BLaER1 treated with 17β-estradiol and CSF1 and Interleukin-3, amounts not matched to agents 10 nM and 100 nM (cell line): ENCODE measurements around the gene C1QTNF12.
A peak's percentile ranks its signal among the peaks of the same experiment; 100 is the strongest.

Experiments used
- H3K27ac ChIP-seq, 11 experiments: shearing (Covaris generic); formaldehyde crosslinking; 2 replicates each; pipeline ENCODE4 v1.8.1; 2022
- H3K27me3 ChIP-seq, 11 experiments: shearing (Covaris generic); formaldehyde crosslinking; 2 replicates each; pipeline ENCODE4 v1.8.1; 2022
- H3K36me3 ChIP-seq, 11 experiments: shearing (Covaris generic); formaldehyde crosslinking; 2 replicates each; pipeline ENCODE4 v1.8.1; 2022
- H3K4me1 ChIP-seq, 10 experiments: shearing (Covaris generic); formaldehyde crosslinking; 2 replicates each; pipeline ENCODE4 v1.8.1; 2022
- H3K4me2 ChIP-seq, 11 experiments: shearing (Covaris generic); formaldehyde crosslinking; 2 replicates each; pipeline ENCODE4 v1.8.1; 2022
- H3K4me3 ChIP-seq, 10 experiments: shearing (Covaris generic); formaldehyde crosslinking; 2 replicates each; pipeline ENCODE4 v1.8.1; 2022
- H3K9ac ChIP-seq, 11 experiments: shearing (Covaris generic); formaldehyde crosslinking; 2 replicates each; pipeline ENCODE4 v1.8.1; 2022
- H3K9me3 ChIP-seq, 11 experiments: shearing (Covaris generic); formaldehyde crosslinking; replicated peaks in 1 of 11; 2 replicates each; pipeline ENCODE4 v1.8.1; 2022
- H4K20me1 ChIP-seq, 11 experiments: shearing (Covaris generic); formaldehyde crosslinking; 2 replicates each; pipeline ENCODE4 v1.8.1; 2022
- Cebpa-rat ChIP-seq, 11 experiments: shearing (Covaris generic); IDR thresholded peaks; 2 replicates each; pipeline ENCODE4 v1.8.1; 2022

Gene C1QTNF12

GRCh38 chr1:1200876-1201810 lies 45.4 kb downstream of the C1QTNF12 start:
- H3K4me2 ChIP-seq = peak overlapping the region; percentile 62 to 93 (median 89)
- no peaks in the 10 kb centered on the region for H3K36me3 ChIP-seq
- no peak for TF ChIP-seq Cebpa-rat (IDR thresholded peaks at IDR 0.05)
- peak overlapping the region in 3 of 11 experiments; percentile 5 to 65 (median 37); a peak in 4 of 22 replicates for H3K27ac ChIP-seq
- peak overlapping the region in 10 of 11 experiments; percentile 38 to 73 (median 54); a peak in 16 of 22 replicates for H3K9ac ChIP-seq
- H3K4me3 ChIP-seq = peak overlapping the region; percentile 38 to 69 (median 56); a peak in 18 of 20 replicates
- peaks cover 0 to 4% (median 0%) of the 10 kb centered on the region in 11 experiments; a peak in 1 of 22 replicates for H3K9me3 ChIP-seq
- peaks cover 16 to 42% (median 30%) of the 10 kb centered on the region in 10 experiments for H3K4me1 ChIP-seq
- peaks cover 17 to 50% (median 28%) of the 10 kb centered on the region in 11 experiments for H3K27me3 ChIP-seq
- peaks cover 0 to 22% (median 12%) of the 10 kb centered on the region in 11 experiments; a peak in 14 of 22 replicates for H4K20me1 ChIP-seq

GRCh38 chr1:1199961-1200875 lies 46.3 kb downstream of the C1QTNF12 start:
- Histone ChIP-seq H3K9ac (peak overlapping the region in 3 of 11 experiments; percentile 38 to 69 (median 50); a peak in 7 of 22 replicates), H3K27ac (peak overlapping the region in 1 of 11 experiments; percentile 65; a peak in 2 of 22 replicates), H3K9me3 (peaks cover 3 to 14% (median 7%) of the 10 kb centered on the region in 11 experiments; a peak in 21 of 22 replicates), H3K27me3 (peaks cover 8 to 41% (median 19%) of the 10 kb centered on the region in 11 experiments), H3K4me3 (peak overlapping the region in 8 of 10 experiments; percentile 38 to 69 (median 55); a peak in 11 of 20 replicates), H3K36me3 (no peaks in the 10 kb centered on the region), H4K20me1 (peaks cover 0 to 13% (median 4%) of the 10 kb centered on the region in 11 experiments; a peak in 7 of 22 replicates), H3K4me2 (peak overlapping the region; percentile 62 to 93 (median 89)), H3K4me1 (peaks cover 7 to 32% (median 20%) of the 10 kb centered on the region in 10 experiments)
- no peak for TF ChIP-seq Cebpa-rat (IDR thresholded peaks at IDR 0.05)

GRCh38 chr1:1199141-1199960 lies 47.2 kb downstream of the C1QTNF12 start:
- Histone ChIP-seq H3K4me3 (no peak overlapping the region), H3K27ac (no peak overlapping the region), H3K9me3 (peaks cover 12 to 22% (median 16%) of the 10 kb centered on the region in 11 experiments), H3K27me3 (peaks cover 0 to 33% (median 17%) of the 10 kb centered on the region in 11 experiments; a peak in 19 of 22 replicates), H3K4me2 (peak overlapping the region in 9 of 11 experiments; percentile 62 to 93 (median 89); a peak in 10 of 22 replicates), H3K4me1 (peaks cover 0 to 26% (median 15%) of the 10 kb centered on the region in 10 experiments; a peak in 19 of 20 replicates), H4K20me1 (peaks cover 0 to 10% (median 0%) of the 10 kb centered on the region in 11 experiments; a peak in 1 of 22 replicates), H3K36me3 (no peaks in the 10 kb centered on the region), H3K9ac (no peak overlapping the region)
- no peak for TF ChIP-seq Cebpa-rat (IDR thresholded peaks at IDR 0.05)

- peaks cover 0 to 27% (median 16%) of the 10 kb centered on the region in 11 experiments; a peak in 19 of 22 replicates for H3K27me3 ChIP-seq
- H3K27ac ChIP-seq = no peak overlapping the region
- H3K4me3 ChIP-seq = no peak overlapping the region
- TF ChIP-seq Cebpa-rat (IDR thresholded peaks at IDR 0.05) = no peak
- H3K4me2 ChIP-seq = peak overlapping the region in 2 of 11 experiments; percentile 15 to 29; a peak in 2 of 22 replicates
- no peak overlapping the region for H3K9ac ChIP-seq
- H3K4me1 ChIP-seq = peaks cover 0 to 26% (median 15%) of the 10 kb centered on the region in 10 experiments; a peak in 19 of 20 replicates
- peaks cover 0 to 9% (median 0%) of the 10 kb centered on the region in 11 experiments; a peak in 1 of 22 replicates for H4K20me1 ChIP-seq
- no peaks in the 10 kb centered on the region for H3K36me3 ChIP-seq
- peaks cover 14 to 30% (median 22%) of the 10 kb centered on the region in 11 experiments for H3K9me3 ChIP-seq
Observed at GRCh38 chr1:1198423-1199140, 47.9 kb downstream of the C1QTNF12 start.

- 0 out of 22 replicates have a peak, but pooled peaks cover 0 to 1% (median 0%) of the 10 kb centered on the region in 11 experiments for H4K20me1 ChIP-seq
- peaks cover 18 to 37% (median 26%) of the 10 kb centered on the region in 11 experiments for H3K9me3 ChIP-seq
- H3K9ac ChIP-seq = no peak overlapping the region
- H3K36me3 ChIP-seq = no peaks in the 10 kb centered on the region
- no peak overlapping the region for H3K27ac ChIP-seq
- H3K4me2 ChIP-seq = peak overlapping the region in 2 of 11 experiments; percentile 15 to 29; a peak in 3 of 22 replicates
- TF ChIP-seq Cebpa-rat (IDR thresholded peaks at IDR 0.05) = no peak
- H3K27me3 ChIP-seq = peaks cover 0 to 22% (median 16%) of the 10 kb centered on the region in 11 experiments; a peak in 19 of 22 replicates
- H3K4me1 ChIP-seq = peaks cover 0 to 26% (median 15%) of the 10 kb centered on the region in 10 experiments; a peak in 19 of 20 replicates
- H3K4me3 ChIP-seq = no peak overlapping the region
Observed at GRCh38 chr1:1197551-1198422, 48.7 kb downstream of the C1QTNF12 start.

- no peak for TF ChIP-seq Cebpa-rat (IDR thresholded peaks at IDR 0.05)
- H3K4me2 ChIP-seq = no peak overlapping the region
- peaks cover 20 to 44% (median 32%) of the 10 kb centered on the region in 11 experiments for H3K9me3 ChIP-seq
- no peak overlapping the region for H3K27ac ChIP-seq
- no peaks in the 10 kb centered on the region for H4K20me1 ChIP-seq
- peaks cover 0 to 26% (median 15%) of the 10 kb centered on the region in 10 experiments; a peak in 19 of 20 replicates for H3K4me1 ChIP-seq
- H3K4me3 ChIP-seq = no peak overlapping the region
- H3K9ac ChIP-seq = no peak overlapping the region
- H3K27me3 ChIP-seq = peaks cover 0 to 21% (median 16%) of the 10 kb centered on the region in 11 experiments; a peak in 19 of 22 replicates
- no peaks in the 10 kb centered on the region for H3K36me3 ChIP-seq
Observed at GRCh38 chr1:1197188-1197500, 49.4 kb downstream of the C1QTNF12 start.
